Breast epithelium (tissue), 3 donors: Measurements from ENCODE around the gene SFMBT2.

Experiments
- CTCF ChIP-seq, 3 donors: fragments of 450-650 bp; IDR thresholded peaks; one replicate each; pipeline ENCODE4 v1.5.1; 2016 to 2017; ENCODE audit warnings: antibody characterized with exemption in 3 of 3, mild to moderate bottlenecking in 3 of 3, moderate library complexity in 3 of 3
- POLR2A ChIP-seq: fragments of 450-650 bp; IDR thresholded peaks from one replicate; pipeline ENCODE4 v1.6.1; 2016; ENCODE audit warnings: antibody characterized with exemption, mild to moderate bottlenecking, moderate library complexity
- POLR2AphosphoS5 ChIP-seq, 3 donors: sonication (generic); formaldehyde crosslinking; IDR thresholded peaks; one replicate each; pipeline ENCODE4 v1.6.1; 2017; ENCODE audit warnings: antibody characterized with exemption in 3 of 3

GRCh38 chr10:7135188-7135587 is 275.6 kb downstream of the SFMBT2 start:
- TF ChIP-seq CTCF (IDR thresholded peaks at IDR 0.05) (no peak), POLR2A (no peak), POLR2AphosphoS5 (IDR thresholded peaks at IDR 0.05) (no peak)
